Measurements from ENCODE around the gene ANTXRL.
"Not testable (repeated sequence)": the region's sequence is repeated elsewhere in the genome, so short reads cannot be mapped to it uniquely, and the experiment has no call there.

Gene ANTXRL

DNA sequence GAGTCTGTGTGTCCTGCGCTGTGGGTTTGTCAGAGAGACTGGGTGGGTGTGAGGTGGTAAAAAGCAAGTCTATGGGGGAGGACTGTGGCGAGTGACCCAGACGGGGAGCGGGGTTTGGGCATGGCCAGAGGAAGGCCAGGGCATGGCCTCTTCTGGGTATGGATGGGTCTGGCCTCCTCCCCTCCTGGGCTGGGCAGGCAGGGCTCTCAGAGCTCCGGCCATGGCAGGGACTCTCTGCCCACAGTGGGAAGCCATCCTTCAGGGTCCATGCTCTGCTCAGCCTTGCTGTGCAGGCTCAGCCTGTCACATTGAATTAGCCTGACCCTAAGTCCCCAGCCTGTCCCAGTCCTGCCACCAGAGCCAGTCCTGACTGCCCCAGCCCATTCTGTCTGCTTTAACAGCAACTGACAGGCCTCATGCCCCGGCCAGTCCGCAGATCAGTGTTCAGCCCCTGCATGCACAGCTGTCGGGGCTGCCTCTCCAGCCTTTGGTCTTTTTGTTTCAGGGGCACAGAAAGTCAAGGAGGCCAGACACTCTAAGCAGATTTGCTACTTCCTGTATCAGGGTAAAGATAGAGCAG, 7.9 kb downstream of the ANTXRL start:
- no peak for DNase-seq (ENCODE audit: low read depth in 2 of 2)

GRCh38 chr10:46295350-46296010, 8.7 kb downstream of the ANTXRL start:
- DNase-seq (ENCODE audit: low read depth in 2 of 2) = not testable (repeated sequence)

- DNase-seq (ENCODE audit: low read depth in 2 of 2) = not testable (repeated sequence)
Observed at GRCh38 chr10:46296086-46296485, 9.3 kb downstream of the ANTXRL start.

DNA sequence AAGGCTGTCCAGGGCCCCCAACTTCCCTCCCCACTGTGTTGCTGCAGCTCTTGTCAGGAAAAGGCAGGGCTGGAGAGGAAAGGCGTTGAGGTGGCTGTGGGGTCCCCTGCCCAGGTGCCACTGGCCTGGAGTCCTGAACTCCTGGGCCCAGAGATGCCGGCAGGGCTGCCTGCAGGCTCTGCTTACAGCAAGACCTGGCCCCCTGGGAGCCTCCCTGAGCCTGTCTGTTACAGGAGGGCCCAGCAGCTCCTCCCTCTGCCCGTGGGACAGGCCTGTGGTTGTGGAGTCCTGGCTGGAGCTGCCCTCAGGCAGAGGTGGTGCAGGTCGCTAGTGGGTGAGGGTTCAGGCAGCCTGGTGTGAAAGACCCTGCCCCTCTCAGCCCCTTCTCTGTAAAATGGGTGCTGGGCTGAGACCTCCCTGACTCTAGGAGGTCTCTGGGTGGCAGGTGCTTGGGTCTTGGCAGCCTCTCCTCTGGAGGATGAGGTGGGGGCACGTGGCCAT, 9.9 kb downstream of the ANTXRL start:
- DNase-seq (ENCODE audit: low read depth in 2 of 2) = no peak

GRCh38 chr10:46297406-46298204, 10.8 kb downstream of the ANTXRL start:
- no peak for DNase-seq (ENCODE audit: low read depth in 2 of 2)

DNA sequence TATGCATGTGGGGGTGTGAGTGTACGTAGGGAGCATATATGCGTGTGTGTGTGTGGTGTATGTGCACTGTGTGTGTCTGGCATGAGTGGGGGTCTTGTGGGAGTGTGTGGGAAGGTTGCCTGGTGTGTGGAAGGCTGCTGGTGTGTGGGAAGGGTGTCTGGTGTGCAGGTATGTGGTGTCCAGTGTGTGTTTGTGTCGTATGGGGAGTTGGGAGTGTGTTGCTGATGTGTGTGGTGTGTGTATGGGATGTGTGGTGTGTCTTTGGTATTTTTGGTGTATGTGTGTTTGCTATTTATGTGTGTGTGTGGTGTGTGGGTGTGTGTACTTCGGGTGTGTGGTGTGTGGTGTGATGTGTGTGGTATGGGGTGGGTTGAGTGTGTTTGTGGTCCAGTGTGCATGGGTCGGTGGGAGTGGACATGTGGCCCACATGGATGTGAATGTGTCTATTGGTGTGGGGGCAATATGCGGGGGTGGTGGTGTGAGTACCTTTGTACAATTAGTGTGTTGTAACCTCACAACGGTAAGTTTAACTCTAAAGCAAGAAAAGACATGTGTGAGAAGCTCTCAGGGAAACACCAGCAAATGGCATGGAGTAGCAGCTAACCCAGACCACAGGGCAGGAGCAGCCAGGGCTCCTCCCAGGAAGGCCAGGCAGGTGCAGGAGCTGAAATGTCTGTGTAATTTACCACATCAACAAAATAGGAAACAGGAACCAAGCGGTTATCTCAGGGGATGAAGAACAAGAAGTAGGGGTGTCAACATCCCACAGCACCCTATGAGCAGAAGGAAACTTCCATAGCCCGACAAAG, 11.9 kb downstream of the ANTXRL start:
- DNase-seq (ENCODE audit: low read depth in 2 of 2) = no peak

DNA sequence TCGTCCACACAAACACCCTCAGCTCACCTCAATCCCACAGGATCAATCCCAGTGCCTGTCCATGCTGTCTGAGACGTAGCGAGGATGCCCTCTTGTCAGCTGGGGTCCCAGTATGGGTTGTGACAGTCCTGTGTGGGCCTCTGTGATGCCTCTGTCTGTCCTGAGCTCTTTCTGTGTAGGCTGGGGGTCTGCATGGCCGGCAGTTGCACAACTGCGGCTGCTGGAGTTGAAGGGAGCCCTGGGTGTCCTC, 12.4 kb downstream of the ANTXRL start:
- no peak for DNase-seq (ENCODE audit: low read depth in 2 of 2)

GRCh38 chr10:46299536-46300369, 13.0 kb downstream of the ANTXRL start:
- no peak for DNase-seq (ENCODE audit: low read depth in 2 of 2)

GRCh38 chr10:46300370-46300711, 13.5 kb downstream of the ANTXRL start:
- not testable (repeated sequence) for DNase-seq (ENCODE audit: low read depth in 2 of 2)

DNA sequence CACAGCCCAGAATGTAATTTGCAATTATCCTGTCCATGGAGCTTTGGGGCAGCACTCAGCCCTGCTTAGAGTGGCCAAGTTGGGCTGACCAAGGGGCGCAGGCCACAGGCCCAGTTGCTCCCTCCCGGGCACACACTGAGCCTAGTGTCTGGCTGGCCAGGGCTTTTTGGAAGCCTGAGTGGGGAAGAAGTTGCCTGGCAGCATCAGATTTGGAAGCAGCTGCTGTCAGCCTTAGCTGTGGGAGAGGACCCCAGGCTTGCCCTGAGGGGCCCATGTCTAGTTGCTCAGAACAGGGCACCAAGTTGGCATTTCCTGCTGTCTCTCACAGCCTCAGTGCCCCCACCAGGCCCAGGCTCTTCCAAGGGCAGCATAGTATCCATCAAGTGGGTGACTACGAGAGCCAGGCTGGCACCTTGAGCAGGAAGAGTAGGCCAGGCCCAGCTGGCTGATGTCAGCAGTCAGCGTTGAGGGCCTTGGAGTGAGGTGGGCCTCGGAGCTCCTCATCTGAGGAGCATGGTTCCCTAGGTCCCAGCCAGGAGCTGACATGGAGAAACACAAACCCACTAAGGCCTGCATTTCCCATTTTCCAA, 14.4 kb downstream of the ANTXRL start:
- no peak for DNase-seq (ENCODE audit: low read depth in 2 of 2)

DNA sequence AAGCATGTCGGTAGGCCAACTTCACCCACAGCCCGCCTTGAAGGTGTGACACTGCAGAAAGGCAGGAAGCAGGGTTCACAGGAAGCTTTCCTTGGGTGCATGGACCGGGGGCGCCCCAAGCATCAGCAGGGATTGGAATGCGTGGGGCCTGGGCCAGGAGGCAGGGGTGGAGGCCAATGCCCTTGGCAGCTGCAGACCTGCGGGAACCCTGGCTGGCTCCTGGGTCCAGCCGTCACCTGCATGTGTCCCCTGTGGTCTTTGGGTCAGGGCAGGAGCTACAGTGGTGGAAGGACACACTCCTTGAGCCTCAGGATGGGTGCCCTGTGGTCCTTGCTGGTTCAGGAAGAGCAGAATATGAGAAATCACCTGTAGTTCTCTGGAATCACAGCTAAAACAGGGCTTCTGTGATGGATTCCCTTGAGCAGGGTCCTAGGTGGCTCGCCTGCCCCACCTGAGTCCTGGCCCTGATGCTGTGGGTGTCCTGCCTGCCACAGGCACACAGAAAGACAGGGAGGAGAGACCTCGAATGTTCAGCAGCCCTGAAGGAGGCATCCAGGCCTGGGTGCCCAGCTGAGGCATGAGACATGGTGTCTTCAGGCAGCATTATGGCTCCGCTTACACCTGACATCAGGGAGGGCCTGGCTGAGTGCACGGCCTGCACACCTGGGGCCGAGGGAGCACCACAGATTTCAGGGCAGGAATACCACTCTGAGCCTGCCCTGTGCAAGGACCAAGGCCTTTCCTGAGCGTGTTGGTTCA, 15.1 kb downstream of the ANTXRL start:
- no peak for DNase-seq (ENCODE audit: low read depth in 2 of 2)

GRCh38 chr10:46302765-46303352, 16.1 kb downstream of the ANTXRL start:
- not testable (repeated sequence) for DNase-seq (ENCODE audit: low read depth in 2 of 2)

GRCh38 chr10:46304062-46304461, 17.3 kb downstream of the ANTXRL start:
- no peak for DNase-seq (ENCODE audit: low read depth in 2 of 2)

- DNase-seq (ENCODE audit: low read depth in 2 of 2) = not testable (repeated sequence)
Observed at GRCh38 chr10:46304671-46305070, 17.9 kb downstream of the ANTXRL start.

GRCh38 chr10:46305079-46305818, 18.5 kb downstream of the ANTXRL start:
- DNase-seq (ENCODE audit: low read depth in 2 of 2) = no peak

- no peak for DNase-seq (ENCODE audit: low read depth in 2 of 2)
Observed at GRCh38 chr10:46305986-46306385, 19.2 kb downstream of the ANTXRL start.

DNA sequence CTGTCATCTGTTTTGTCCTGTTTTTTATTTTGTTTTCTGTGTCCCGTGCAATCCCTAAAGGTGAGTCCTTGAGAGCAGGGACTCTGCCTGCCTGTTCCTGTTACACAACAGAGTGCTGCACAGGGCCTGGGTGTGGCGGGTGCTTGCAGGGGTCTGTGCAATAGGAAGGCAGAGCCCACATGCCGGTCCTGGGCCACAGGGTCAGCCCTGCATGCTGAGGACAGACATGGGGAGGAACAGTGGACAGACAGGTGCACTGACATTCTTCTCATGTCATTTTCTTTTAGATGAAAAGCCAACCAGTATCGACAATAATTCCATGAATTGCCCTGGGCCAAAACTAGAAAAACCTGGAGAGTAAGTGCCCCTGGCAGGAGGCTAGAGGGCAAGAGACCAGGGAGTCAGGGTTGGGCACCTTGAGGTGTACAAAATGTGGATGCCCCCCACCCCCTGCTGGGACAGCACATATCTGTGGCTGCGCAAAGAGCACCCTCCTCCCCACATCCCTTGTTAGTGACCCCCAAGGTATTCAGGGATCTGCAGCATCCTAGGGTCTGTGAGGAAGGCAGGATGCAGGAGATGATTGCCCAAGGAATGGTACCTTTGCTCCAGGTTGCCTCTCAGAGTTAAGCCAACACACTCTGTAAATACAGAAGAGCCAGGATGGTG, 19.9 kb downstream of the ANTXRL start:
- no peak for DNase-seq (ENCODE audit: low read depth in 2 of 2)

GRCh38 chr10:46307281-46308112, 20.7 kb downstream of the ANTXRL start:
- no peak for DNase-seq (ENCODE audit: low read depth in 2 of 2)
